Fibroblast of skin of right quadriceps (primary cell): ENCODE measurements around the gene LPGAT1.
"Not testable (repeated sequence)": the region's sequence is repeated elsewhere in the genome, so short reads cannot be mapped to it uniquely, and the experiment has no call there.

Source experiments
- DNase-seq: peaks from one replicate; pipeline ENCODE4 v3.0.0-alpha.2; 2013

Gene LPGAT1

GRCh38 chr1:211731456-211732292 lies 98.9 kb downstream of the LPGAT1 start:
- no peak for DNase-seq

- no peak for DNase-seq
Measured at GRCh38 chr1:211730347-211730746, 100.2 kb downstream of the LPGAT1 start.

GRCh38 chr1:211729238-211729637 lies 101.3 kb downstream of the LPGAT1 start:
- DNase-seq: no peak

GRCh38 chr1:211726467-211726995 lies 104.0 kb downstream of the LPGAT1 start:
- no peak for DNase-seq

GRCh38 chr1:211724687-211725196 lies 105.8 kb downstream of the LPGAT1 start:
- no peak for DNase-seq

GRCh38 chr1:211723273-211723672 lies 107.3 kb downstream of the LPGAT1 start:
- no peak for DNase-seq

GRCh38 chr1:211722277-211723175 lies 108.0 kb downstream of the LPGAT1 start:
- DNase-seq: no peak

- not testable (repeated sequence) for DNase-seq
Measured at GRCh38 chr1:211716555-211716954, 114.0 kb downstream of the LPGAT1 start.

- DNase-seq: no peak
Measured at GRCh38 chr1:211715971-211716370, 114.6 kb downstream of the LPGAT1 start.

GRCh38 chr1:211714154-211714553 lies 116.4 kb downstream of the LPGAT1 start:
- DNase-seq: no peak

GRCh38 chr1:211713231-211713630 lies 117.3 kb downstream of the LPGAT1 start:
- no peak for DNase-seq

GRCh38 chr1:211711315-211711705 lies 119.3 kb downstream of the LPGAT1 start:
- DNase-seq: no peak

GRCh38 chr1:211710566-211711314 lies 119.8 kb downstream of the LPGAT1 start:
- no peak for DNase-seq

- DNase-seq: no peak
Measured at GRCh38 chr1:211708926-211709325, 121.6 kb downstream of the LPGAT1 start.

GRCh38 chr1:211708006-211708405 lies 122.6 kb downstream of the LPGAT1 start:
- no peak for DNase-seq

GRCh38 chr1:211705467-211706091 lies 125.0 kb downstream of the LPGAT1 start:
- DNase-seq: no peak

GRCh38 chr1:211704543-211704942 lies 126.0 kb downstream of the LPGAT1 start:
- DNase-seq: no peak

GRCh38 chr1:211703812-211704537 lies 126.6 kb downstream of the LPGAT1 start:
- no peak for DNase-seq

GRCh38 chr1:211701733-211702132 lies 128.8 kb downstream of the LPGAT1 start:
- DNase-seq: no peak

- DNase-seq: no peak
Measured at GRCh38 chr1:211699059-211699458, 131.5 kb downstream of the LPGAT1 start.
